ENCODE measurements around the gene KIF1B. TPM values are rescaled to one million over a fixed set of nuclear protein-coding genes. Genes with fewer than 3 reads are reported as not detected.
"Not testable (repeated sequence)": the region's sequence is repeated elsewhere in the genome, so short reads cannot be mapped to it uniquely, and the experiment has no call there.

KIF1B gene
- total RNA-seq, 1 donor from 2014 or later, result 78.4 TPM

DNA sequence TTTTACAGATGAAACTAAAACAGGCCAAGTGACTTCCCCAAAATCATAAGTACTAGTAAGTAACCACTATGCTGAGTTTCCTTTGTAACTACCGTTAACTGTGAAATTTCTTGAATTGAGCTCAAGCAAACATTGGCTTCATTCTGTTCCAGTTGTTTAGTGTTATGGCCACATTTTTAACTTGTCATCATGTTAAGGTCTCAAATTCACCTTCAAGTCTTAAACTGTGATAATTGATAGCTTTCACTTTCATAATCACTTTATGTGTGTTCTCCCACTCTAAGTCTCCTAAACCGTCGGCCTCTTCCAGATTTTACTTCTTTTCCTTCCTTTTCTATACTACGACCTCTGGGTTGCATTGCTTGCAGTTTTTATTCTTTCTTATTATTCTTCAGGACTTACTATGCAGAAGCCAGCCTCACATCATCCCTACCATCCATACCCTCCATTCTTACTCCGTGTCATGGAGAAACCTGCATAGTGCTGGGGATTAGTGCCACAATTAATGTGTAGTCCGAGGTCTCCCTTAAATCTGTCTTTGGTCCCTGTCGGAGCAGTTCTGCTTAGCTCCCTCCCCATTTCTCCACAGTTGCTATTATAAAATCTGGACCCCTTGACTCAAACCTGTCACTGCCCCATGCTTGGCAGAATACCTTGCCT lies 5.8 kb downstream of the KIF1B start:
- peak overlapping the region; percentile 30 for H3K4me3 ChIP-seq
- H3K36me3 ChIP-seq, result no peaks in the 10 kb centered on the region
- intact Hi-C loops (cut with micrococcal nuclease), result no loop called here
- peak overlapping the region; percentile 49 for H3K27ac ChIP-seq (replicated peaks)
- H3K9me3 ChIP-seq (replicated peaks), result no peaks in the 10 kb centered on the region
- peaks cover 97% of the 10 kb centered on the region for H3K4me1 ChIP-seq
- TF ChIP-seq, protein P1, sequence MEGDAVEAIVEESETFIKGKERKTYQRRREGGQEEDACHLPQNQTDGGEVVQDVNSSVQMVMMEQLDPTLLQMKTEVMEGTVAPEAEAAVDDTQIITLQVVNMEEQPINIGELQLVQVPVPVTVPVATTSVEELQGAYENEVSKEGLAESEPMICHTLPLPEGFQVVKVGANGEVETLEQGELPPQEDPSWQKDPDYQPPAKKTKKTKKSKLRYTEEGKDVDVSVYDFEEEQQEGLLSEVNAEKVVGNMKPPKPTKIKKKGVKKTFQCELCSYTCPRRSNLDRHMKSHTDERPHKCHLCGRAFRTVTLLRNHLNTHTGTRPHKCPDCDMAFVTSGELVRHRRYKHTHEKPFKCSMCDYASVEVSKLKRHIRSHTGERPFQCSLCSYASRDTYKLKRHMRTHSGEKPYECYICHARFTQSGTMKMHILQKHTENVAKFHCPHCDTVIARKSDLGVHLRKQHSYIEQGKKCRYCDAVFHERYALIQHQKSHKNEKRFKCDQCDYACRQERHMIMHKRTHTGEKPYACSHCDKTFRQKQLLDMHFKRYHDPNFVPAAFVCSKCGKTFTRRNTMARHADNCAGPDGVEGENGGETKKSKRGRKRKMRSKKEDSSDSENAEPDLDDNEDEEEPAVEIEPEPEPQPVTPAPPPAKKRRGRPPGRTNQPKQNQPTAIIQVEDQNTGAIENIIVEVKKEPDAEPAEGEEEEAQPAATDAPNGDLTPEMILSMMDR (IDR thresholded peaks at IDR 0.05; ENCODE audit: borderline replicate concordance), result no peak
- H3K27me3 ChIP-seq (ENCODE audit: low read depth), result no peaks in the 10 kb centered on the region
- DNase-seq, result no peak

- DNase-seq, result no peak
- no peaks in the 10 kb centered on the region for H3K36me3 ChIP-seq
- TF ChIP-seq, protein P1 (IDR thresholded peaks at IDR 0.05; ENCODE audit: borderline replicate concordance), result no peak
- H3K4me1 ChIP-seq, result peaks cover 98% of the 10 kb centered on the region
- H3K4me3 ChIP-seq, result no peak overlapping the region
- H3K27me3 ChIP-seq (ENCODE audit: low read depth), result no peaks in the 10 kb centered on the region
- H3K27ac ChIP-seq (replicated peaks), result peak overlapping the region; percentile 49
- no peaks in the 10 kb centered on the region for H3K9me3 ChIP-seq (replicated peaks)
- intact Hi-C loops (cut with micrococcal nuclease), result no loop called here
Observed at GRCh38 chr1:10217748-10218441, 7.5 kb downstream of the KIF1B start.

DNA sequence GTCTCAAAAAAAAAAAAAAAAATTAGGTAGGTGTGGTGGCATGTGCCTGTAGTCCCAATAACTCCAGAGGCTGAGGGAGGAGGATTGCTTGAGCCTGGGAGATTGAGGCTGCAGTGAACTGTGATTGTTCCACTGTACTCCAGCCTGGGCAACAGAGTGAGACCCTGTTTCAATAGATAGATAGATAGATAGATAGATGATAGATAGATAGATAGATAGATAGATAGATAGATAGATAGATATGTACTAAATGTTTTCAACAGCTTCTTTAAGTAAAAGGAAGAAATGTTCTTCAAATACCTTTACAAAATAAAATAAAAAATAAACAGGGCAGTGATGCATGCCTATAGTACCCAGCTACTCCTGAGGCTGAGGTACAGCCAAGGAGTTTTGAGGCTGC lies 9.8 kb downstream of the KIF1B start:
- intact Hi-C loops (cut with micrococcal nuclease), result no loop called here
- no peak for DNase-seq
- Histone ChIP-seq H3K27ac (replicated peaks) (no peak overlapping the region), H3K36me3 (no peaks in the 10 kb centered on the region), H3K27me3 (ENCODE audit: low read depth) (no peaks in the 10 kb centered on the region), H3K4me3 (no peak overlapping the region), H3K9me3 (replicated peaks) (no peaks in the 10 kb centered on the region), H3K4me1 (peaks cover 98% of the 10 kb centered on the region)
- TF ChIP-seq, protein P1 (IDR thresholded peaks at IDR 0.05; ENCODE audit: borderline replicate concordance), result no peak

GRCh38 chr1:10220657-10221056 lies 10.3 kb downstream of the KIF1B start:
- DNase-seq; H3K9me3 ChIP-seq (replicated peaks); H3K36me3 ChIP-seq; H3K27ac ChIP-seq (replicated peaks); H3K27me3 ChIP-seq (ENCODE audit: low read depth); intact Hi-C loops (cut with micrococcal nuclease); H3K4me3 ChIP-seq: not testable (repeated sequence)
- peaks cover 98% of the 10 kb centered on the region for H3K4me1 ChIP-seq

DNA sequence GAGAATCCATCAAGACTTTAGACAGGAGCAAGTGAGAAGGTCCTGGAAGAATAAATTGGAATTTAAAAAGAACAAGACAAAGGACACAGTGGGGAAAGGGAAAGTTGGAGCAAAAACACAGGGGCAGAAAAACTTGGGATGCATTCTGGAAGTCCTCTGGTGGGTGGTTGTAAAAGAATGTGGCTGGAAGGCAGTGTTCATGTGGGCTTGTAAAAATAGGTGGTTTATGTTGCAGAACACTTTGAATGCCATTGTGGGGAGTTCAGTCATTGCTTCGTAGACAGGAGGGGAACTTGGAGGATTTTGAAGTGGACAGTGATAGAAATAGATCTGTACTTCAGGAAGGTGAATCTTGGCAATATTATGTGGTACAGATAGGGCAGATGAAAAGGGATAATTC lies 15.2 kb downstream of the KIF1B start:
- TF ChIP-seq, protein P1 (IDR thresholded peaks at IDR 0.05; ENCODE audit: borderline replicate concordance), result no peak
- Histone ChIP-seq H3K27ac (replicated peaks) (no peak overlapping the region), H3K4me1 (peaks cover 89% of the 10 kb centered on the region), H3K9me3 (replicated peaks) (no peaks in the 10 kb centered on the region), H3K4me3 (no peak overlapping the region), H3K36me3 (no peaks in the 10 kb centered on the region), H3K27me3 (ENCODE audit: low read depth) (no peaks in the 10 kb centered on the region)
- no peak for DNase-seq
- intact Hi-C loops (cut with micrococcal nuclease), result no loop called here

GRCh38 chr1:10228528-10228927 lies 18.2 kb downstream of the KIF1B start:
- intact Hi-C loops (cut with micrococcal nuclease), result no loop called here
- H3K4me1 ChIP-seq, result peaks cover 79% of the 10 kb centered on the region
- no peaks in the 10 kb centered on the region for H3K27me3 ChIP-seq (ENCODE audit: low read depth)
- DNase-seq, result no peak
- TF ChIP-seq, protein P1 (IDR thresholded peaks at IDR 0.05; ENCODE audit: borderline replicate concordance), result no peak
- H3K9me3 ChIP-seq (replicated peaks), result no peaks in the 10 kb centered on the region
- H3K27ac ChIP-seq (replicated peaks), result no peak overlapping the region
- peaks cover 6% of the 10 kb centered on the region for H3K36me3 ChIP-seq
- H3K4me3 ChIP-seq, result no peak overlapping the region
